Parathyroid adenoma (tissue), 2 donors: ENCODE data around the gene DNAH2.

Source experiments
- H2AFZ ChIP-seq: fragments of 300-600 bp; sonication (generic); one replicate; pipeline ENCODE4 v1.7.0; 2017; ENCODE audit warnings: antibody characterized with exemption, mild to moderate bottlenecking
- H3K27ac ChIP-seq: fragments of 300-600 bp; sonication (generic); one replicate; pipeline ENCODE4 v1.7.0; 2017
- H3K27me3 ChIP-seq: fragments of 300-600 bp; sonication (generic); one replicate; pipeline ENCODE4 v1.7.0; 2017; ENCODE audit warnings: low read length; ENCODE audit not compliant: control insufficient read depth, insufficient read depth
- H3K36me3 ChIP-seq: fragments of 300-600 bp; sonication (generic); one replicate; pipeline ENCODE4 v1.7.0; 2017; ENCODE audit warnings: low read length; ENCODE audit not compliant: control insufficient read depth, insufficient read depth
- H3K4me1 ChIP-seq: fragments of 300-600 bp; sonication (generic); one replicate; pipeline ENCODE4 v1.7.0; 2017; ENCODE audit warnings: control low read depth
- H3K4me2 ChIP-seq: fragments of 300-600 bp; sonication (generic); one replicate; pipeline ENCODE4 v1.7.0; 2017; ENCODE audit warnings: low read length
- H3K4me3 ChIP-seq: fragments of 300-600 bp; sonication (generic); one replicate; pipeline ENCODE4 v1.7.0; 2017; ENCODE audit warnings: low read depth, low read length
- H3K79me2 ChIP-seq: fragments of 300-600 bp; sonication (generic); one replicate; pipeline ENCODE4 v1.7.0; 2017; ENCODE audit warnings: control low read depth
- H3K9ac ChIP-seq: fragments of 300-600 bp; sonication (generic); one replicate; pipeline ENCODE4 v1.7.0; 2017; ENCODE audit warnings: mild to moderate bottlenecking
- H3K9me3 ChIP-seq: fragments of 300-600 bp; sonication (generic); one replicate; pipeline ENCODE4 v1.7.0; 2017; ENCODE audit warnings: low read length; ENCODE audit not compliant: control insufficient read depth
- CTCF ChIP-seq: fragments of 300-600 bp; sonication (generic); IDR thresholded peaks from one replicate; pipeline ENCODE4 v1.7.0; 2017; ENCODE audit warnings: antibody characterized with exemption, mild to moderate bottlenecking
- donor health status: primary hyperparathyroidism.

DNAH2 gene

GRCh38 chr17:7790150-7790549 lies 72.6 kb downstream of the DNAH2 start:
- H3K36me3 ChIP-seq: no peaks in the 10 kb centered on the region
- H3K9me3 ChIP-seq: no peaks in the 10 kb centered on the region
- H3K4me3 ChIP-seq: no peak overlapping the region
- no peak for TF ChIP-seq CTCF
- no peaks in the 10 kb centered on the region for H3K4me1 ChIP-seq
- no peaks in the 10 kb centered on the region for H3K27me3 ChIP-seq
- no peak overlapping the region for H2AFZ ChIP-seq
- no peak overlapping the region for H3K27ac ChIP-seq
- no peak overlapping the region for H3K9ac ChIP-seq
- no peaks in the 10 kb centered on the region for H3K79me2 ChIP-seq
- H3K4me2 ChIP-seq: no peak overlapping the region

- H3K27me3 ChIP-seq: no peaks in the 10 kb centered on the region
- H2AFZ ChIP-seq: no peak overlapping the region
- H3K4me2 ChIP-seq: no peak overlapping the region
- no peak for TF ChIP-seq CTCF
- no peaks in the 10 kb centered on the region for H3K9me3 ChIP-seq
- no peaks in the 10 kb centered on the region for H3K4me1 ChIP-seq
- H3K36me3 ChIP-seq: no peaks in the 10 kb centered on the region
- H3K79me2 ChIP-seq: no peaks in the 10 kb centered on the region
- H3K27ac ChIP-seq: no peak overlapping the region
- no peak overlapping the region for H3K9ac ChIP-seq
- H3K4me3 ChIP-seq: no peak overlapping the region
These were observed 75.1 kb downstream of the DNAH2 start for GRCh38 chr17:7792611-7793010.

- no peaks in the 10 kb centered on the region for H3K36me3 ChIP-seq
- H2AFZ ChIP-seq: no peak overlapping the region
- no peaks in the 10 kb centered on the region for H3K9me3 ChIP-seq
- H3K4me3 ChIP-seq: no peak overlapping the region
- H3K79me2 ChIP-seq: no peaks in the 10 kb centered on the region
- H3K9ac ChIP-seq: no peak overlapping the region
- no peaks in the 10 kb centered on the region for H3K27me3 ChIP-seq
- no peak overlapping the region for H3K4me2 ChIP-seq
- H3K4me1 ChIP-seq: no peaks in the 10 kb centered on the region
- no peak for TF ChIP-seq CTCF
- H3K27ac ChIP-seq: no peak overlapping the region
These were observed 76.6 kb downstream of the DNAH2 start for GRCh38 chr17:7794075-7794663.

GRCh38 chr17:7797976-7798375 lies 80.4 kb downstream of the DNAH2 start:
- H3K4me2 ChIP-seq: no peak overlapping the region

More at GRCh38 chr17:7797976-7798375, 80.4 kb downstream of the DNAH2 start:
- Histone ChIP-seq H3K9ac (no peak overlapping the region), H2AFZ (no peak overlapping the region), H3K79me2 (no peaks in the 10 kb centered on the region), H3K36me3 (no peaks in the 10 kb centered on the region), H3K4me1 (no peaks in the 10 kb centered on the region), H3K27ac (no peak overlapping the region), H3K9me3 (no peaks in the 10 kb centered on the region), H3K4me3 (no peak overlapping the region), H3K27me3 (no peaks in the 10 kb centered on the region)
- TF ChIP-seq CTCF: no peak
